GM23338 (cell line): Measurements from ENCODE around the gene KREMEN2.

Experiments used
- CTCF ChIP-seq, 2 experiments: fragments of 200-600 bp in 1 of 2; sonication (generic) in 1 of 2; conservative IDR thresholded peaks; 2 replicates each; pipeline versions ENCODE4 v1.5.1 to v1.6.1; 2016 to 2017; ENCODE audit warnings: antibody characterized with exemption in 2 of 2, low read depth in 2 of 2, mild to moderate bottlenecking in 2 of 2, moderate library complexity in 1 of 2
- EZH2 ChIP-seq: fragments of 200-600 bp; sonication (generic); IDR thresholded peaks from one replicate; pipeline ENCODE4 v1.8.0; 2017; ENCODE audit warnings: antibody characterized with exemption, mild to moderate bottlenecking, low read depth; ENCODE audit not compliant: unreplicated experiment

GRCh38 chr16:2966043-2966807, 2.1 kb downstream of the KREMEN2 start:
- TF ChIP-seq CTCF (conservative IDR thresholded peaks at IDR 0.05; ENCODE audit: low read depth in 2 of 2) (no peak), EZH2 (peak; percentile 5)
